22Rv1 (cell line): ENCODE measurements around the gene UBQLN4.

Experiments used
- ZFX ChIP-seq: fragments of 450-650 bp; IDR thresholded peaks from 2 replicates; pipeline ENCODE4 v1.6.1; 2017; ENCODE audit warnings: antibody characterized with exemption, borderline replicate concordance
- TF ChIP-seq, protein P1 (sequence below): fragments of 450-650 bp; IDR thresholded peaks from 2 replicates; pipeline ENCODE4 v1.5.1; 2017; ENCODE audit warnings: mild to moderate bottlenecking

DNA sequence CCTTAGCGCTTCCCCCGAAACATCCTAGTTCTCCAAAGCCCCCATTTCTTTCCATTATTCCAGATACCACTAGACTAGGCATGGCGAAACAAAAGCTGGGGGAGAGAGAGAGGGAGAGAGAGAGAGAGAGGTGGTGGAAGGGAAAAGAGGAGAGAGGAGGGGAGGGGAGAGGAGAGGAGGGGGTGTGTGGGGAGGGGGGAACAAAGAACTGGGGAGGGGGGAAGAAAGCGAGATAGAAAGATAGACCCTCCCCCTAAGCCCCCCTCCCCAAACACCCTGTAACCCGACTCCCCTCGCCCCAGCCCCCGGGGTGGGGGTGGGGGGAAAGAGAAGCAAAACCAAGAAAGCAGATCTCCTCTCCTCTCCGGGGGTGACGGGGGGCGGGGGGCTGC, 28.3 kb upstream of the UBQLN4 start:
- TF ChIP-seq, protein P1, sequence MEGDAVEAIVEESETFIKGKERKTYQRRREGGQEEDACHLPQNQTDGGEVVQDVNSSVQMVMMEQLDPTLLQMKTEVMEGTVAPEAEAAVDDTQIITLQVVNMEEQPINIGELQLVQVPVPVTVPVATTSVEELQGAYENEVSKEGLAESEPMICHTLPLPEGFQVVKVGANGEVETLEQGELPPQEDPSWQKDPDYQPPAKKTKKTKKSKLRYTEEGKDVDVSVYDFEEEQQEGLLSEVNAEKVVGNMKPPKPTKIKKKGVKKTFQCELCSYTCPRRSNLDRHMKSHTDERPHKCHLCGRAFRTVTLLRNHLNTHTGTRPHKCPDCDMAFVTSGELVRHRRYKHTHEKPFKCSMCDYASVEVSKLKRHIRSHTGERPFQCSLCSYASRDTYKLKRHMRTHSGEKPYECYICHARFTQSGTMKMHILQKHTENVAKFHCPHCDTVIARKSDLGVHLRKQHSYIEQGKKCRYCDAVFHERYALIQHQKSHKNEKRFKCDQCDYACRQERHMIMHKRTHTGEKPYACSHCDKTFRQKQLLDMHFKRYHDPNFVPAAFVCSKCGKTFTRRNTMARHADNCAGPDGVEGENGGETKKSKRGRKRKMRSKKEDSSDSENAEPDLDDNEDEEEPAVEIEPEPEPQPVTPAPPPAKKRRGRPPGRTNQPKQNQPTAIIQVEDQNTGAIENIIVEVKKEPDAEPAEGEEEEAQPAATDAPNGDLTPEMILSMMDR = no peak
- TF ChIP-seq ZFX = no peak
